Ishikawa (cell line): ENCODE measurements around the gene ZNRF2.

Source experiments
- CEBPB ChIP-seq: IDR thresholded peaks from 2 replicates; pipeline ENCODE4 v1.6.1; 2012
- CREB1 ChIP-seq: IDR thresholded peaks from 2 replicates; pipeline ENCODE4 v1.6.1; 2012; ENCODE audit warnings: low read depth
- EGR1 ChIP-seq: IDR thresholded peaks from 2 replicates; pipeline ENCODE4 v1.6.1; 2012
- EP300 ChIP-seq: IDR thresholded peaks from 2 replicates; pipeline ENCODE4 v1.6.1; 2012; ENCODE audit warnings: borderline replicate concordance
- FOXM1 ChIP-seq: IDR thresholded peaks from 2 replicates; pipeline ENCODE4 v1.6.1; 2012; ENCODE audit warnings: low read depth, borderline replicate concordance
- MAX ChIP-seq: IDR thresholded peaks from 2 replicates; pipeline ENCODE4 v1.6.1; 2012
- NFIC ChIP-seq: IDR thresholded peaks from 2 replicates; pipeline ENCODE4 v1.6.1; 2012
- RAD21 ChIP-seq: IDR thresholded peaks from 2 replicates; pipeline ENCODE4 v1.6.1; 2012; ENCODE audit warnings: low read depth
- REST ChIP-seq: IDR thresholded peaks from 2 replicates; pipeline ENCODE4 v1.6.1; 2012; ENCODE audit warnings: low read depth, mild to moderate bottlenecking
- TAF1 ChIP-seq: IDR thresholded peaks from 2 replicates; pipeline ENCODE4 v1.6.1; 2012; ENCODE audit warnings: low read depth, mild to moderate bottlenecking
- TCF12 ChIP-seq: IDR thresholded peaks from 2 replicates; pipeline ENCODE4 v1.6.1; 2012; ENCODE audit warnings: low read depth
- TEAD4 ChIP-seq: IDR thresholded peaks from 2 replicates; pipeline ENCODE4 v1.6.1; 2012
- YY1 ChIP-seq: IDR thresholded peaks from 2 replicates; pipeline ENCODE4 v1.6.1; 2012; ENCODE audit warnings: low read depth
- ZBTB7A ChIP-seq: IDR thresholded peaks from 2 replicates; pipeline ENCODE4 v1.6.1; 2012; ENCODE audit warnings: low read depth
- TF ChIP-seq, protein P1 (sequence below): IDR thresholded peaks from 2 replicates; pipeline ENCODE4 v1.6.1; 2012

The ZNRF2 gene

GRCh38 chr7:30247541-30248401 lies 36.6 kb upstream of the ZNRF2 start:
- TF ChIP-seq NFIC (no peak), TAF1 (no peak), FOXM1 (no peak)

GRCh38 chr7:30249316-30249715 lies 35.1 kb upstream of the ZNRF2 start:
- TF ChIP-seq EP300 = no peak
- TF ChIP-seq CEBPB = no peak
- no peak for TF ChIP-seq NFIC
- TF ChIP-seq, protein P1, sequence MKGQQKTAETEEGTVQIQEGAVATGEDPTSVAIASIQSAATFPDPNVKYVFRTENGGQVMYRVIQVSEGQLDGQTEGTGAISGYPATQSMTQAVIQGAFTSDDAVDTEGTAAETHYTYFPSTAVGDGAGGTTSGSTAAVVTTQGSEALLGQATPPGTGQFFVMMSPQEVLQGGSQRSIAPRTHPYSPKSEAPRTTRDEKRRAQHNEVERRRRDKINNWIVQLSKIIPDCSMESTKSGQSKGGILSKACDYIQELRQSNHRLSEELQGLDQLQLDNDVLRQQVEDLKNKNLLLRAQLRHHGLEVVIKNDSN = no peak
- no peak for TF ChIP-seq REST

- TF ChIP-seq TEAD4 = no peak
- no peak for TF ChIP-seq EGR1
- no peak for TF ChIP-seq EP300
- TF ChIP-seq RAD21 = no peak
Observed at GRCh38 chr7:30249986-30250774, 34.2 kb upstream of the ZNRF2 start.

DNA sequence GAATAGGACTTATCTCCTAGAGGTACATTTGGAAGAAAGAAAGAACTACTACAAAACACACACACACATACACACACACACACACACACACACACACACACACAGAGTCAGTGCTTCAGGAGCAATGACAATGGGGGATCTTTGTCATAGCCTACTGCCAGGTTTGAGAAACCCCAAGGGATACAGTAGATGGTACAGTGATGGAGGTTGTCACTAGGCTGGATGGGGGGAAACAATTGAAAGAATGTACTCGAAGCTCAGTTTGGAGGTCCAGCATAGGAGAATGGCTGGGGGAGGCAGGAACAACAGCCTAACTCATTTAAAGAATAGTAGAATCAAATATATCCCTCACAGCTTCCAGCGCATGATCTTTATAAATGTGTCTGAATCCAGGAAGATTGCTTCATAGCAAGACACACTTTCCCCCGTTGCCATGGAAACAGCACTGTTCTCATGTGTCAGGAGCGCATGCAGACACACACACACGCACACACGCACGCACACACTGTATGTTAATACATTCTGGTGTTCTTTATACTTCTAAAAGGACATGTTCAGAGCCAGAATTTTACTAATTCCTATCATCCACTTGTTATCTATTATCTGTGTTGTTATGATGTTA lies 32.6 kb upstream of the ZNRF2 start:
- TF ChIP-seq EP300 (no peak), RAD21 (no peak), ZBTB7A (no peak), CREB1 (no peak), EGR1 (no peak), TCF12 (no peak), TEAD4 (no peak), YY1 (no peak), CEBPB (no peak), REST (no peak), TAF1 (no peak), NFIC (no peak), MAX (no peak), FOXM1 (no peak)
- TF ChIP-seq, protein P1 = no peak

DNA sequence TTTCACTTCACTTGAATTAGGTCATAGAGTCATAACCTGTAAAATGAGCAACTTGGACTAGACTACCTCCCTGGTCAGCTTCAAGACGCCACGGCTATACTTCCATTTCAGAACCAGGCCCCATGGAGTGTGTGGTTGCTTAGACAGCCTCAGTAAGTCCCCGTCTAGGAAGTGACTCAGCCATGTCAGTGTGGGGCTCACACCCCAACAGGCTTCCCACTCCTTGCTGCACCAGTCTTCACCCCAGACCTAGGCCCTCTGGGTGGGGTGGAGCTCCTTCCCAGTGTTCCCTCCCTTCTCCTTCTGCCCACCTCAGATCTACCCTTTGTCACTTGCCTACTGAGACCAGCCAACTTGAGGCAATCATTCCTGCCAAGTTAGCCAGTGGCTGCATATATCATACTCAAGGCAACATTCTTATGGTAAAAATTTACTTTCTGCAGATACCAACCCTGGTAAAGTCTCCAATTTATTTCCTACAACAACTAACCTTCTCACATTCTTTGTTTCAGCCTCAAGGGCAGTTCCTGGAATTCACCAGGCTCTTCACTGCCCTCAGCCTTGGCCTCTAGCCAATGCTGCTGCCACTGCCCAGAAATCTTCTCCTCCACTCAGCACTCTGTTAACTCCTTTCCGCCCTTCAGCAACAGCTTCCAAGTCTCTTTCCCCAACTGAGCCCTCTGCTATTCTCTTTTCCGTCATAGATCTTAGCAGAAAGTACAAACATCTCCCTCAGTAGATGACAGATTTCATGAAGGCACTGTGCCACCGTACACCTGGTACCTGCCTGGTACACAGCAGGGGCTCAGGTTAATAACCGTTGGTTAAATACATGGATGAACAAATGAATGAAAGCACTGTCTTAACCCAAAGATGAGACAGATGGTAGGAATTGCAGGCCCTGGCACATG lies 31.3 kb upstream of the ZNRF2 start:
- 0 out of 2 replicates have a peak, but pooled peaks have one; percentile 37 for TF ChIP-seq TCF12
- TF ChIP-seq NFIC = peak; percentile 87
- TF ChIP-seq CREB1 = no peak
- no peak for TF ChIP-seq EP300
- no peak for TF ChIP-seq MAX
- no peak for TF ChIP-seq FOXM1
- TF ChIP-seq TAF1 = no peak
- no peak for TF ChIP-seq REST
- TF ChIP-seq, protein P1 = no peak
- TF ChIP-seq ZBTB7A = no peak
- peak; percentile 68; the same call in 1 of the 2 replicates for TF ChIP-seq TEAD4
- no peak for TF ChIP-seq EGR1
- no peak for TF ChIP-seq YY1
- no peak for TF ChIP-seq RAD21
- no peak for TF ChIP-seq CEBPB
